GM08714 (cell line): ENCODE data around the gene KIAA1755.
"Not testable (repeated sequence)": the region's sequence is repeated elsewhere in the genome, so short reads cannot be mapped to it uniquely, and the experiment has no call there.

ENCODE experiments used
- H3K4me3 ChIP-seq: fragments of 200-500 bp; sonication (Bioruptor generic); 2 replicates; pipeline ENCODE4 v1.5.1; 2014; ENCODE audit warnings: mild to moderate bottlenecking, low read length, inconsistent platforms
- ZNF274 ChIP-seq: IDR thresholded peaks from 2 replicates; pipeline ENCODE4 v1.6.1; 2012; ENCODE audit warnings: mild to moderate bottlenecking, low read depth, low read length

KIAA1755 gene

DNA sequence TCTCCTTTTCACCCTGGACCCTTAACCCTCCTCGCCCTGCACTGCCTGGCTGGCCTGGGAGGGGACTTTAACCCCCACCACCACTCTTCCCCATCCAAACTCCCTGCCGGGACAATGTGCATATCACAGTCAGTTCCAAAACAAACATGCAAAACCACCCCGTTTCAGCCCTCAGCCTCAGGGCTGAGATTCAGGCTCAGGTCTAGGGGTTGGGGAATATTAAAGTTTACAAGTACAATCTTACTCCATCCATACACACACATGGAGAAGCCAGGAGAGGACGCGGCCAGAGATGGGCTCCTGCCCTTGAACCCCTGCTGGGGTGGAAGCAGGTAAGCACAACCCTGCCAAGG, 534 bp downstream of the KIAA1755 start:
- H3K4me3 ChIP-seq, result no peak overlapping the region
- TF ChIP-seq ZNF274, result no peak

- H3K4me3 ChIP-seq, result no peak overlapping the region
- no peak for TF ChIP-seq ZNF274
Measured at GRCh38 chr20:38258545-38259215, 1.9 kb downstream of the KIAA1755 start.

DNA sequence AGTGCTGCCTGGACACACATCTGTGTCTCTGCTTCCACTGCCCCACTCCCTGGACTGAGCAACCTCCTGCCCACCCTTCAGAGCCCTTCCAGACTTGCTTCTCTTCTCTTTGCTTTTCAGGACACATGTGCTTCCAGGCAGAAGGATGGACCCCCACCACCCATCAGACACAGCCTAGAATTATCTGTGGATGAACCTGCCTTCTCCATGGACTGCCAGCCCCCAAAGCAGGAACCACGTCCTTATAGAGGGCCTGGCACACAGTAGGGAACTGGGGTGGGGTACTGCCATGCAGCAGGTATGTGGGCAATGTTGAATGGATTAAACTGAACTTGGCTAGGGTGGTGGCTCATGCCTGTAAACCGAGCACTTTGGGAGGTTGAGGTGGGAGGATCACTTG, 3.6 kb downstream of the KIAA1755 start:
- TF ChIP-seq ZNF274, result no peak
- no peak overlapping the region for H3K4me3 ChIP-seq

DNA sequence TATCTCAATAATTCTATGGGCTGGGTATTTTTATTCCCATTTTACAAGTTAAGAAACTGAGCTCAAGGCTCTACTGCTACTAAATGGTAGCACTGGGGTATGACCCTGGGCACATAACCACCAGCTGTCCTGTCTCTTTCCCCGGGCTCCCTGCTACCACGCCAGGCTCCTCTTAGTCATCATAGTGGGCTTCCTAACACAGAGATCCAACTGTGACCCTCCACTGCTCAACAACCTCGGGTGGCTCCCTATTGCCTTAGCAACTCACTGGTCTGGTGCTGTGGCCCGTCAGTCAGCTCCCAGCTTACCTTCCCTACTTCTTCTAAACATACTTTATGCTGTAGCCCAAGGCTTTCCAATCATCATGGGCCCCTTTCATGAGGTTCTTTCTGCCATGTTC, 4.5 kb downstream of the KIAA1755 start:
- no peak for TF ChIP-seq ZNF274
- H3K4me3 ChIP-seq, result no peak overlapping the region

- H3K4me3 ChIP-seq, result no peak overlapping the region
- no peak for TF ChIP-seq ZNF274
Measured at GRCh38 chr20:38255393-38255792, 5.1 kb downstream of the KIAA1755 start.

- not testable (repeated sequence) for H3K4me3 ChIP-seq
Measured at GRCh38 chr20:38254621-38255020, 5.9 kb downstream of the KIAA1755 start.

- no peak for TF ChIP-seq ZNF274
- H3K4me3 ChIP-seq, result no peak overlapping the region
Measured at GRCh38 chr20:38253571-38253970, 7.0 kb downstream of the KIAA1755 start.

GRCh38 chr20:38252292-38253288, 7.9 kb downstream of the KIAA1755 start:
- TF ChIP-seq ZNF274, result no peak
- no peak overlapping the region for H3K4me3 ChIP-seq

DNA sequence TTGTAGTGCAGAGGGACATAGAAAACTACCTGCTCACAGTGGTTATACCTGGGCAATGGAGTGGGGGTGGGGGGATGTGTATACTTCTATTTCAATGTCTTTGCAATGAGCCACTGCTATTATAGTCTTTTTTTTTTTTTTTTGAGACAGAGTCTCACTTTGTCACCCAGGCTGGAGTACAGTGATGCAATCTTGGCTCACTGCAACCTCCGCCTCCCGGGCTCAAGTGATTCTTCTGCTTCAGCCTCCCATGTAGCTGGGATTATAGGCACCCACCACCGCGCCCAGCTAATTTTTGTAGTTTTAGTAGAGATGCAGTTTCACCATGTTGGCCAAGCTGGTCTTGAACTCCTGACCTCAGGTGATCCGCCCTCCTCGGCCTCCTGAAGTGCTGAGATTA, 9.1 kb downstream of the KIAA1755 start:
- not testable (repeated sequence) for H3K4me3 ChIP-seq

DNA sequence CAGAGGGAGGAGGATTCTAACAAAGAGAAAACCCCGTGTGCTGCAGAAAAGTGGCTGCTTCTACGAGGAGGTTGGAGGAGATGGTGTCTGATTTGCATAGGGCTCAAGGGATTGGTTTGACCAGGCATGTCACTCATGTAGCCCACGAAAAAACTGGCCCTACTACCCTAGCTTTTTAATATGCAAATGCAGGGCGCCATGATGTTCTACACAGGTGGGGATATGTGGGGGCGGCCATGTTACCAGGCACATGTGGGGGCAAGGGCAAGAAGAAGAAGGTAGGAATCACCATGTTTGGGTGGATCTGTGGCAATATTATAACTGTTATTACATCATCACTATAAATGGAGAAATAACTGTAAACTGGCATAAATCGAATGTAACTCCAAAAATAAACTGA, 9.9 kb downstream of the KIAA1755 start:
- TF ChIP-seq ZNF274, result no peak
- H3K4me3 ChIP-seq, result no peak overlapping the region

GRCh38 chr20:38249536-38250310, 10.8 kb downstream of the KIAA1755 start:
- H3K4me3 ChIP-seq, result no peak overlapping the region
- TF ChIP-seq ZNF274, result no peak

DNA sequence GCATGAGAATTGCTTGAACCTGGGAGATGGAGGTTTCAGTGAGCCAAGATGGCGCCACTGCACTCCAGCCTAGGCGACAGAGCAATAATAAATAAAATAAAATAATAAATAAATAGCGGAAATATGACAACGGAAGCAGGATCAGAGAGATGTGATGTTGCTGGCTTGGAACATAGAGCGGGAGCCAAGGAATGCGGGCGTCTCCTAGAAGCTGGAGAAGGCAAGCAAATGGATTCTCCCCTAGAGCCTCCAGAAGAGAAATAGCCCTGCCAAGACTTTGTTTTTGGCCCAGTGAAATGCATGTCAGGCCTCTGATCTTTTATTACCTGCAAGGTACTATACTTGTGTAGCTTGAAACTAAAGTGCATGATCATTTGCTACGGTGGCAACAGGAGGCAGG, 12.4 kb downstream of the KIAA1755 start:
- no peak overlapping the region for H3K4me3 ChIP-seq
- no peak for TF ChIP-seq ZNF274

DNA sequence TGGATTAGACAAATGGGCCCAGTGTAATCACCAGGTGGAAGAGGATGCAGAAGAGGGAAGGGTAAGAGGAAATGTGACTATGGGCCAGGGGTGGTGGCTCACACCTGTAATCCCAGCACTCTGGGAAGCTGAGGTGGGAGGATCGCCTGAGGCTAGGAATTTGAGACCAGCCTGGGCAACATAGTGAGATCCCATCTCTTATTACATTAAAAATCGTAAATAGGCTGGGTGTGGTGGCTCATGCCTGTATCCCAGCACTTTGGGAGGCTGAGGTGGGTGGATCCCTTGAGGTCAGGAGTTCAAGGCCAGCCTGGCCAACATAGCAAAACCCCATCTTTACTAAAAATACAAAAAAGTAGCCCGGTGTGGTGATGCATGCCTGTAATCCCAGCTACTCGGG, 12.8 kb downstream of the KIAA1755 start:
- not testable (repeated sequence) for H3K4me3 ChIP-seq

DNA sequence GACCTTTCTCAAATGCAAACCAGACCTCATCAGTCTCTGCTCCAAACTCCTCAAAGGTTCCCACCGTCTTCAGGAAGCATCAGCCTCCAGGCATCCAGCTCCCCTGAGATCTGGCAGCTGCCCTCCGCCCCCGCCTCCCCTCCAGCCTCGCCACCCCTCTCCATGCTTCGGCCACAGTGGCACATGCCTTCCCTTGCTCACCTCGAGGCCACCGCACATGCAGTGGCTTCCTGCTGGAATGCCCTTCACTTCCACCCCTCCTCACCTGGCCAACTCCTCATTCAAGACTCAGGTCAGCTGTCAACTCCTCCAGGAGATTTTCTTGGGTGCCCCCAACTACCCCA, 13.4 kb downstream of the KIAA1755 start:
- TF ChIP-seq ZNF274, result no peak
- H3K4me3 ChIP-seq, result no peak overlapping the region

DNA sequence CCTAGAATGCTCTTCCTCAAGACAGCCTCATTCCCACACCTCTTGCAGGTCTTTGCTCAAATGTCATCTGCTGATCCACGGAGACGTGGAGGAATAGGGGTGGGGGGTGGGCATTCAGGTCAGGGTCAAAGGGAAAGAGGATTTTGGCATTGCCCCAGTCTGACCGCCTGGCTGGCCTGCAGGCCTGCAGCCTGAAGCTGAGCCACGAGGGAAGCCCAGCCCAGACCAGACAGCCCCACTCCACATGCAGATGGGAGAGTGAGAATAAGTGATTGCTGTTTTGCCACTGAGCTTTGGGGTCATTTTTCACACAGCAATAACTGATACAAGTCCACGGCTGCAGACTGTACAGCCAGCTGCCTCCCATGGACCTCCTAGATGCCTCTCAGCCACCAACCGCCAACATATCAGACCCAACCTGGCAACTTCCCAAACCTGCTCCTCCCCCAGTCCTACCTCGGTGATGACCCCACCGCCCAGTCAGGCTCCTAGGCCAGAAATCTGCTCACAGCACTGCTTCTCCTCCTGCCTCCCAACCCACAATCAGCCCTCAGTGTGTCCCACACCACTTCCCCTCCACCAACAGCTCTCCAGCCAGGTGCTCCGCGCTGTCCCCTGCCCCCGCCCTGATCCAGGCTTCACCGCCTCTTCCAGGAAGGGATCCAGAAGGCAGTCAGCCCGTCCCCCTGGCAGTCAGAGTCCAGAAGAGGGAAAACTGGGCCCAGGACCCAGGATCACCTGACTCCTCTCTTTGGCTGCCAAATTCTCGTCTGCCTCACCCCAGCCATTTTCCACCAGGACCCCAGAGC, 14.0 kb downstream of the KIAA1755 start:
- TF ChIP-seq ZNF274, result no peak

More for the DNA sequence above, 14.0 kb downstream of the KIAA1755 start:
- H3K4me3 ChIP-seq, result no peak overlapping the region
